Activated CD4-positive, alpha-beta T cell treated with anti-CD3 and anti-CD28 coated beads, Interleukin-2, amount 10 ng/mL, durations not matched to agents 7 days and 5 days (primary cell): ENCODE measurements around the gene SEPTIN6. TPM values are rescaled to one million over a fixed set of nuclear protein-coding genes. Genes with fewer than 3 reads are reported as not detected.
"Not testable (repeated sequence)": the region's sequence is repeated elsewhere in the genome, so short reads cannot be mapped to it uniquely, and the experiment has no call there.

Experiments used
- CTCF ChIA-PET: fragments of 350-600 bp; sonication (Branson Sonifier 250); formaldehyde crosslinking; loops from one replicate; lab custom pipeline; 2021; ENCODE audit warnings: antibody characterized with exemption; lab: Charles Lee
- POLR2A ChIA-PET: fragments of 350-600 bp; sonication (Branson Sonifier 250); formaldehyde crosslinking; loops from one replicate; lab custom pipeline; 2021; ENCODE audit warnings: antibody characterized with exemption; lab: Charles Lee
- DNase-seq: peaks from one replicate; pipeline ENCODE4 v3.0.0-alpha.2; 2020
- H3K27ac Mint-ChIP-seq: one replicate; pipeline ENCODE4 v1.8.0; 2021; ENCODE audit warnings: mild to moderate bottlenecking, moderate library complexity, mixed read lengths
- H3K27me3 Mint-ChIP-seq: one replicate; pipeline ENCODE4 v1.8.0; 2021; ENCODE audit warnings: mixed read lengths
- H3K36me3 Mint-ChIP-seq: one replicate; pipeline ENCODE4 v1.8.0; 2021; ENCODE audit warnings: low read depth, mixed read lengths
- H3K4me1 Mint-ChIP-seq: one replicate; pipeline ENCODE4 v1.8.0; 2021; ENCODE audit warnings: mixed read lengths
- H3K4me3 Mint-ChIP-seq: one replicate; pipeline ENCODE4 v1.8.0; 2021; ENCODE audit warnings: mild to moderate bottlenecking, moderate library complexity, mixed read lengths
- H3K9me3 Mint-ChIP-seq: one replicate; pipeline ENCODE4 v1.8.0; 2021; ENCODE audit warnings: mixed read lengths
- total RNA-seq, 2 experiments: library from RNA; stranded (reverse); gene quantifications; one replicate each; pipeline ENCODE4 v1.2.3, GENCODE V29; 2021

SEPTIN6 gene
- total RNA-seq, 2 experiments from 2014 or later = 298 to 329 TPM

GRCh38 chrX:119687661-119688413, 5.1 kb downstream of the SEPTIN6 start:
- H3K27ac Mint-ChIP-seq = peak overlapping the region; percentile 99
- no peaks in the 10 kb centered on the region for H3K9me3 Mint-ChIP-seq
- peaks cover 54% of the 10 kb centered on the region for H3K4me1 Mint-ChIP-seq
- no peak for DNase-seq
- no peaks in the 10 kb centered on the region for H3K27me3 Mint-ChIP-seq
- ChIA-PET POLR2A (interaction anchor here (0.6 kb wide), 1 partner anchor 40 kb away, joined by 5 read pairs; no protein-coding TSS in a partner anchor), CTCF (no interaction called here)
- H3K36me3 Mint-ChIP-seq = peaks cover 67% of the 10 kb centered on the region
- H3K4me3 Mint-ChIP-seq = peak overlapping the region; percentile 85

- H3K27me3 Mint-ChIP-seq = no peaks in the 10 kb centered on the region
- H3K4me1 Mint-ChIP-seq = peaks cover 61% of the 10 kb centered on the region
- H3K27ac Mint-ChIP-seq = peak overlapping the region; percentile 99
- H3K36me3 Mint-ChIP-seq = peaks cover 60% of the 10 kb centered on the region
- POLR2A ChIA-PET = no interaction called here
- H3K9me3 Mint-ChIP-seq = no peaks in the 10 kb centered on the region
- CTCF ChIA-PET = interaction anchor here (1.1 to 4.8 kb wide), 6 partner anchors 8 to 72 kb away, joined by 3 to 29 read pairs (median 4); partner anchors contain the start of genes SEPTIN6 and SOWAHD
- peak overlapping the region; percentile 85 for H3K4me3 Mint-ChIP-seq
- no peak for DNase-seq
These were observed 6.8 kb downstream of the SEPTIN6 start for GRCh38 chrX:119686087-119686691.

- H3K9me3 Mint-ChIP-seq = no peaks in the 10 kb centered on the region
- CTCF ChIA-PET = interaction anchor here (1.0 to 4.8 kb wide), 9 partner anchors 9 to 169 kb away, joined by 3 to 29 read pairs (median 4); partner anchors contain the start of genes SEPTIN6 and SOWAHD
- POLR2A ChIA-PET = no interaction called here
- H3K36me3 Mint-ChIP-seq = peaks cover 58% of the 10 kb centered on the region
- no peaks in the 10 kb centered on the region for H3K27me3 Mint-ChIP-seq
- DNase-seq = peak; percentile 60
- peaks cover 65% of the 10 kb centered on the region for H3K4me1 Mint-ChIP-seq
- peak overlapping the region; percentile 99 for H3K27ac Mint-ChIP-seq
- peak overlapping the region; percentile 85 for H3K4me3 Mint-ChIP-seq
These were observed 7.5 kb downstream of the SEPTIN6 start for GRCh38 chrX:119685225-119686066.

- no peak for DNase-seq
- Mint-ChIP-seq H3K4me1 (peaks cover 62% of the 10 kb centered on the region), H3K27me3 (no peaks in the 10 kb centered on the region), H3K36me3 (peaks cover 53% of the 10 kb centered on the region), H3K27ac (peak overlapping the region; percentile 99), H3K4me3 (peak overlapping the region; percentile 85), H3K9me3 (no peaks in the 10 kb centered on the region)
- POLR2A ChIA-PET = no interaction called here
- CTCF ChIA-PET = interaction anchor here (1.0 to 4.8 kb wide), 8 partner anchors 9 to 169 kb away, joined by 3 to 29 read pairs (median 4); partner anchors contain the start of gene SEPTIN6
These were observed 8.1 kb downstream of the SEPTIN6 start for GRCh38 chrX:119684916-119685224.

GRCh38 chrX:119684312-119684711, 8.7 kb downstream of the SEPTIN6 start:
- CTCF ChIA-PET = interaction anchor here (1.2 to 4.8 kb wide), 5 partner anchors 9 to 62 kb away, joined by 3 to 29 read pairs (median 7); partner anchors contain the start of gene SEPTIN6
- DNase-seq = peak; percentile 45
- peak overlapping the region; percentile 85 for H3K4me3 Mint-ChIP-seq
- H3K27ac Mint-ChIP-seq = peak overlapping the region; percentile 99
- H3K9me3 Mint-ChIP-seq, H3K27me3 Mint-ChIP-seq: not testable (repeated sequence)
- peaks cover 64% of the 10 kb centered on the region for H3K4me1 Mint-ChIP-seq
- POLR2A ChIA-PET = interaction anchor here (0.6 kb wide), 2 partner anchors 13 to 102 kb away, joined by 3 to 6 read pairs; no protein-coding TSS in a partner anchor
- H3K36me3 Mint-ChIP-seq = peaks cover 55% of the 10 kb centered on the region

GRCh38 chrX:119682019-119682989, 10.7 kb downstream of the SEPTIN6 start:
- Mint-ChIP-seq H3K27ac (peak overlapping the region; percentile 98), H3K27me3 (no peaks in the 10 kb centered on the region), H3K4me3 (peak overlapping the region; percentile 73), H3K9me3 (no peaks in the 10 kb centered on the region), H3K36me3 (peaks cover 48% of the 10 kb centered on the region), H3K4me1 (peaks cover 61% of the 10 kb centered on the region)
- peak; percentile 62 for DNase-seq
- ChIA-PET POLR2A (interaction anchor here (0.6 to 1.5 kb wide), 2 partner anchors 9 to 47 kb away, joined by 3 to 5 read pairs; no protein-coding TSS in a partner anchor), CTCF (interaction anchor here (0.7 to 4.8 kb wide), 7 partner anchors 9 to 166 kb away, joined by 3 to 29 read pairs (median 4); partner anchors contain the start of gene SEPTIN6)

GRCh38 chrX:119677654-119677981, 15.3 kb downstream of the SEPTIN6 start:
- peak overlapping the region; percentile 76 for H3K4me3 Mint-ChIP-seq
- no peaks in the 10 kb centered on the region for H3K9me3 Mint-ChIP-seq
- H3K4me1 Mint-ChIP-seq = peaks cover 59% of the 10 kb centered on the region
- H3K27ac Mint-ChIP-seq = peak overlapping the region; percentile 97
- ChIA-PET CTCF (interaction anchor here (0.9 to 1.8 kb wide), 5 partner anchors 11 to 50 kb away, joined by 3 to 4 read pairs (median 3); no protein-coding TSS in a partner anchor), POLR2A (no interaction called here)
- DNase-seq = no peak
- peaks cover 33% of the 10 kb centered on the region for H3K36me3 Mint-ChIP-seq
- H3K27me3 Mint-ChIP-seq = no peaks in the 10 kb centered on the region

- H3K4me3 Mint-ChIP-seq = peak overlapping the region; percentile 76
- POLR2A ChIA-PET = no interaction called here
These were observed 15.9 kb downstream of the SEPTIN6 start for GRCh38 chrX:119676949-119677653.

GRCh38 chrX:119673336-119673735, 19.6 kb downstream of the SEPTIN6 start:
- Mint-ChIP-seq H3K4me1 (peaks cover 52% of the 10 kb centered on the region), H3K27ac (no peak overlapping the region), H3K9me3 (no peaks in the 10 kb centered on the region), H3K36me3 (peaks cover 40% of the 10 kb centered on the region), H3K4me3 (no peak overlapping the region), H3K27me3 (no peaks in the 10 kb centered on the region)
- DNase-seq = no peak
- POLR2A ChIA-PET = no interaction called here
- CTCF ChIA-PET = interaction anchor here (1.6 to 2.9 kb wide), 3 partner anchors 11 to 26 kb away, joined by 4 to 16 read pairs (median 4); no protein-coding TSS in a partner anchor

More at GRCh38 chrX:119676949-119677653, 15.9 kb downstream of the SEPTIN6 start:
- no peak for DNase-seq
- CTCF ChIA-PET = interaction anchor here (0.9 to 1.8 kb wide), 7 partner anchors 10 to 79 kb away, joined by 3 to 4 read pairs (median 3); no protein-coding TSS in a partner anchor
- no peaks in the 10 kb centered on the region for H3K9me3 Mint-ChIP-seq
- H3K36me3 Mint-ChIP-seq = peaks cover 38% of the 10 kb centered on the region
- peak overlapping the region; percentile 97 for H3K27ac Mint-ChIP-seq
- H3K4me1 Mint-ChIP-seq = peaks cover 61% of the 10 kb centered on the region
- no peaks in the 10 kb centered on the region for H3K27me3 Mint-ChIP-seq

GRCh38 chrX:119672426-119672825, 20.5 kb downstream of the SEPTIN6 start:
- H3K27ac Mint-ChIP-seq = peak overlapping the region; percentile 57
- ChIA-PET CTCF (interaction anchor here (1.0 to 2.9 kb wide), 6 partner anchors 10 to 82 kb away, joined by 3 to 16 read pairs (median 4); partner anchors contain the start of gene SEPTIN6), POLR2A (interaction anchor here (0.5 kb wide), 1 partner anchor 41 kb away, joined by 8 read pairs; no protein-coding TSS in a partner anchor)

More at GRCh38 chrX:119672426-119672825, 20.5 kb downstream of the SEPTIN6 start:
- Mint-ChIP-seq H3K9me3 (no peaks in the 10 kb centered on the region), H3K4me1 (peaks cover 47% of the 10 kb centered on the region), H3K4me3 (no peak overlapping the region), H3K27me3 (no peaks in the 10 kb centered on the region), H3K36me3 (peaks cover 40% of the 10 kb centered on the region)
- DNase-seq = no peak
